Testis (tissue), 2 donors: Measurements from ENCODE around the gene CHST13.

Experiments
- POLR2A ChIP-seq: fragments of 450-650 bp; IDR thresholded peaks from one replicate; pipeline ENCODE4 v1.6.1; 2017; ENCODE audit warnings: antibody characterized with exemption, mild to moderate bottlenecking, moderate library complexity
- TF ChIP-seq, protein P1 (sequence below), 3 experiments: fragments of 450-650 bp in 2 of 3; fragments of 200-600 bp in 1 of 3; sonication (generic) in 1 of 3; IDR thresholded peaks; one replicate each; pipeline ENCODE4 v1.5.1; 2016 to 2019; ENCODE audit warnings: antibody characterized with exemption in 3 of 3, mild to moderate bottlenecking in 2 of 3, moderate library complexity in 1 of 3

DNA sequence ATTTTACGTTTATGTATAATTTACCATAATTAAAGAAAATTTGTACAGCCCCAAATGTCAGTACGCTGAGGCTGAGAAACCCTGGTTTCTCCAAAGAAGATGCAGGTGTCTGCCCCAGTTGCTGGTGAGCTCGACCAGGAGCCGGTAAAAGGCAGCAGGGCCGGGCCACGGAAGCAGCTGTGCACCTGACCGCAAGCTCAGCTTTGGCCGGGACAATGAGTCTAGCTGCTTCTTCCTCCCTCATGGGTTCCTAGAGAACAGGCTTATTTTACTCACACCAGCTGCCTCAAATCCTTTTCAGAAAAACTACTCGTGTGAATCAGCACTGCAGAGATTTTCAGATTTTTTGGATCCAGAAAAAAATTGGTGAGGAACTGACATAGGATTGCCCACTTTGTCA lies 30.2 kb upstream of the CHST13 start:
- TF ChIP-seq, protein P1, sequence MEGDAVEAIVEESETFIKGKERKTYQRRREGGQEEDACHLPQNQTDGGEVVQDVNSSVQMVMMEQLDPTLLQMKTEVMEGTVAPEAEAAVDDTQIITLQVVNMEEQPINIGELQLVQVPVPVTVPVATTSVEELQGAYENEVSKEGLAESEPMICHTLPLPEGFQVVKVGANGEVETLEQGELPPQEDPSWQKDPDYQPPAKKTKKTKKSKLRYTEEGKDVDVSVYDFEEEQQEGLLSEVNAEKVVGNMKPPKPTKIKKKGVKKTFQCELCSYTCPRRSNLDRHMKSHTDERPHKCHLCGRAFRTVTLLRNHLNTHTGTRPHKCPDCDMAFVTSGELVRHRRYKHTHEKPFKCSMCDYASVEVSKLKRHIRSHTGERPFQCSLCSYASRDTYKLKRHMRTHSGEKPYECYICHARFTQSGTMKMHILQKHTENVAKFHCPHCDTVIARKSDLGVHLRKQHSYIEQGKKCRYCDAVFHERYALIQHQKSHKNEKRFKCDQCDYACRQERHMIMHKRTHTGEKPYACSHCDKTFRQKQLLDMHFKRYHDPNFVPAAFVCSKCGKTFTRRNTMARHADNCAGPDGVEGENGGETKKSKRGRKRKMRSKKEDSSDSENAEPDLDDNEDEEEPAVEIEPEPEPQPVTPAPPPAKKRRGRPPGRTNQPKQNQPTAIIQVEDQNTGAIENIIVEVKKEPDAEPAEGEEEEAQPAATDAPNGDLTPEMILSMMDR (IDR thresholded peaks at IDR 0.05): no peak
- no peak for TF ChIP-seq POLR2A
